Parathyroid adenoma (tissue), 2 donors: ENCODE results near the gene ANKRD44.

Experiments
- H2AFZ ChIP-seq: fragments of 300-600 bp; sonication (generic); one replicate; pipeline ENCODE4 v1.7.0; 2017; ENCODE audit warnings: antibody characterized with exemption, mild to moderate bottlenecking
- H3K27ac ChIP-seq: fragments of 300-600 bp; sonication (generic); one replicate; pipeline ENCODE4 v1.7.0; 2017
- H3K27me3 ChIP-seq: fragments of 300-600 bp; sonication (generic); one replicate; pipeline ENCODE4 v1.7.0; 2017; ENCODE audit warnings: low read length; ENCODE audit not compliant: control insufficient read depth, insufficient read depth
- H3K36me3 ChIP-seq: fragments of 300-600 bp; sonication (generic); one replicate; pipeline ENCODE4 v1.7.0; 2017; ENCODE audit warnings: low read length; ENCODE audit not compliant: control insufficient read depth, insufficient read depth
- H3K4me1 ChIP-seq: fragments of 300-600 bp; sonication (generic); one replicate; pipeline ENCODE4 v1.7.0; 2017; ENCODE audit warnings: control low read depth
- H3K4me2 ChIP-seq: fragments of 300-600 bp; sonication (generic); one replicate; pipeline ENCODE4 v1.7.0; 2017; ENCODE audit warnings: low read length
- H3K4me3 ChIP-seq: fragments of 300-600 bp; sonication (generic); one replicate; pipeline ENCODE4 v1.7.0; 2017; ENCODE audit warnings: low read depth, low read length
- H3K79me2 ChIP-seq: fragments of 300-600 bp; sonication (generic); one replicate; pipeline ENCODE4 v1.7.0; 2017; ENCODE audit warnings: control low read depth
- H3K9ac ChIP-seq: fragments of 300-600 bp; sonication (generic); one replicate; pipeline ENCODE4 v1.7.0; 2017; ENCODE audit warnings: mild to moderate bottlenecking
- H3K9me3 ChIP-seq: fragments of 300-600 bp; sonication (generic); one replicate; pipeline ENCODE4 v1.7.0; 2017; ENCODE audit warnings: low read length; ENCODE audit not compliant: control insufficient read depth
- CTCF ChIP-seq: fragments of 300-600 bp; sonication (generic); IDR thresholded peaks from one replicate; pipeline ENCODE4 v1.7.0; 2017; ENCODE audit warnings: antibody characterized with exemption, mild to moderate bottlenecking
- donor health status: primary hyperparathyroidism.

The ANKRD44 gene

GRCh38 chr2:196990092-196990491 lies 320.5 kb downstream of the ANKRD44 start:
- Histone ChIP-seq H3K9ac (no peak overlapping the region), H2AFZ (no peak overlapping the region), H3K4me3 (no peak overlapping the region), H3K27me3 (no peaks in the 10 kb centered on the region), H3K4me1 (peaks cover 10% of the 10 kb centered on the region), H3K27ac (no peak overlapping the region), H3K79me2 (no peaks in the 10 kb centered on the region), H3K9me3 (no peaks in the 10 kb centered on the region), H3K4me2 (no peak overlapping the region), H3K36me3 (no peaks in the 10 kb centered on the region)
- TF ChIP-seq CTCF, result no peak

GRCh38 chr2:196989496-196989895 lies 321.1 kb downstream of the ANKRD44 start:
- H3K4me3 ChIP-seq, result no peak overlapping the region
- TF ChIP-seq CTCF, result no peak

GRCh38 chr2:196988639-196989038 lies 321.9 kb downstream of the ANKRD44 start:
- no peak for TF ChIP-seq CTCF
- Histone ChIP-seq H3K9me3 (no peaks in the 10 kb centered on the region), H3K4me3 (peak overlapping the region; percentile 43), H3K4me1 (peaks cover 10% of the 10 kb centered on the region), H3K27ac (no peak overlapping the region), H2AFZ (no peak overlapping the region), H3K27me3 (no peaks in the 10 kb centered on the region), H3K79me2 (no peaks in the 10 kb centered on the region), H3K9ac (no peak overlapping the region), H3K36me3 (no peaks in the 10 kb centered on the region), H3K4me2 (peak overlapping the region; percentile 60)

More at GRCh38 chr2:196989496-196989895, 321.1 kb downstream of the ANKRD44 start:
- no peak overlapping the region for H3K27ac ChIP-seq
- H3K4me1 ChIP-seq, result peaks cover 10% of the 10 kb centered on the region
- no peaks in the 10 kb centered on the region for H3K27me3 ChIP-seq
- no peaks in the 10 kb centered on the region for H3K9me3 ChIP-seq
- no peak overlapping the region for H3K4me2 ChIP-seq
- H3K9ac ChIP-seq, result no peak overlapping the region
- H3K36me3 ChIP-seq, result no peaks in the 10 kb centered on the region
- H2AFZ ChIP-seq, result no peak overlapping the region
- H3K79me2 ChIP-seq, result no peaks in the 10 kb centered on the region

- Histone ChIP-seq H3K9me3 (no peaks in the 10 kb centered on the region), H3K4me3 (peak overlapping the region; percentile 43), H3K27ac (peak overlapping the region; percentile 65), H3K27me3 (no peaks in the 10 kb centered on the region), H3K79me2 (no peaks in the 10 kb centered on the region), H3K9ac (no peak overlapping the region), H3K36me3 (no peaks in the 10 kb centered on the region), H2AFZ (peak overlapping the region; percentile 59), H3K4me1 (peaks cover 10% of the 10 kb centered on the region), H3K4me2 (peak overlapping the region; percentile 60)
- TF ChIP-seq CTCF, result no peak
Measured at GRCh38 chr2:196987649-196988364, 322.8 kb downstream of the ANKRD44 start.

GRCh38 chr2:196987298-196987648 lies 323.3 kb downstream of the ANKRD44 start:
- peak overlapping the region; percentile 65 for H3K27ac ChIP-seq
- TF ChIP-seq CTCF, result no peak
- H3K36me3 ChIP-seq, result no peaks in the 10 kb centered on the region

More at GRCh38 chr2:196987298-196987648, 323.3 kb downstream of the ANKRD44 start:
- H2AFZ ChIP-seq, result peak overlapping the region; percentile 59
- H3K4me3 ChIP-seq, result peak overlapping the region; percentile 43
- no peak overlapping the region for H3K9ac ChIP-seq
- H3K4me2 ChIP-seq, result peak overlapping the region; percentile 60
- no peaks in the 10 kb centered on the region for H3K9me3 ChIP-seq
- H3K27me3 ChIP-seq, result no peaks in the 10 kb centered on the region
- no peaks in the 10 kb centered on the region for H3K79me2 ChIP-seq
- H3K4me1 ChIP-seq, result peaks cover 10% of the 10 kb centered on the region
